HepG2 (cell line): ENCODE results near the gene SEC14L2. TPM values are rescaled to one million over a fixed set of nuclear protein-coding genes. Genes with fewer than 3 reads are reported as not detected.

Experiments
- ARID2 ChIP-seq: sonication (generic); formaldehyde crosslinking; IDR thresholded peaks from 2 replicates; pipeline ENCODE4 v1.8.1; 2022; ENCODE audit warnings: mild to moderate bottlenecking, missing genetic modification reagents, borderline replicate concordance
- FOXP1 ChIP-seq, 2 experiments: fragments of 450-650 bp in 1 of 2; IDR thresholded peaks; 2 replicates each; pipeline ENCODE4 v1.6.1; 2017 to 2018; ENCODE audit warnings: antibody characterized with exemption in 1 of 2
- GATAD2A ChIP-seq: IDR thresholded peaks from 2 replicates; pipeline ENCODE4 v1.6.1; 2016
- GFI1 ChIP-seq: sonication (generic); formaldehyde crosslinking; IDR thresholded peaks from 2 replicates; pipeline ENCODE4 v1.5.0; 2020; ENCODE audit warnings: missing genetic modification reagents, mild to moderate bottlenecking, borderline replicate concordance
- GPN1 ChIP-seq: sonication (generic); formaldehyde crosslinking; IDR thresholded peaks from 2 replicates; pipeline ENCODE4 v1.5.1; 2020; ENCODE audit warnings: missing genetic modification reagents, borderline replicate concordance
- PRPF4 ChIP-seq: fragments of 200-400 bp; formaldehyde crosslinking; IDR thresholded peaks from 2 replicates; pipeline ENCODE4 v1.6.1; 2016; ENCODE audit warnings: low read length, low read depth; ENCODE audit not compliant: poor library complexity, severe bottlenecking
- RXRB ChIP-seq: IDR thresholded peaks from 2 replicates; pipeline ENCODE4 v1.6.1; 2016; ENCODE audit warnings: borderline replicate concordance, missing genetic modification reagents, missing compliant biosample characterization
- SNAPC5 ChIP-seq: sonication (generic); formaldehyde crosslinking; IDR thresholded peaks from 2 replicates; pipeline ENCODE4 v1.8.1; 2023; ENCODE audit warnings: mild to moderate bottlenecking, missing genetic modification reagents, borderline replicate concordance
- ZNF24 ChIP-seq: fragments of 450-650 bp; IDR thresholded peaks from 2 replicates; pipeline ENCODE4 v1.6.1; 2017; ENCODE audit warnings: antibody characterized with exemption, mild to moderate bottlenecking
- ZNF343 ChIP-seq: sonication (generic); formaldehyde crosslinking; IDR thresholded peaks from 2 replicates; pipeline ENCODE4 v1.4.0; 2020; ENCODE audit warnings: mild to moderate bottlenecking, missing genetic modification reagents
- ZNF790 ChIP-seq: sonication (generic); formaldehyde crosslinking; IDR thresholded peaks from 2 replicates; pipeline ENCODE4 v1.8.0; 2022; ENCODE audit warnings: missing genetic modification reagents, mild to moderate bottlenecking, borderline replicate concordance
- ZNF841 ChIP-seq: sonication (generic); formaldehyde crosslinking; IDR thresholded peaks from 2 replicates; pipeline ENCODE4 v1.8.1; 2023; ENCODE audit warnings: missing genetic modification reagents, borderline replicate concordance
- polyA plus RNA-seq, 8 experiments: library from polyadenylated mRNA; depleted of rRNA in 3 of 8; stranded (reverse) in 7 of 8; unstranded in 1 of 8; fragments of >200 nt; fragmentation: Illumina TruSeq in 4 of 8; extraction: Trizol in 4 of 8; gene quantifications; 2 replicates each; pipeline versions ENCODE4 v1.2.1 to v1.2.3, GENCODE V29; 2011 to 2016; ENCODE audit warnings: low read depth in 4 of 8, missing spikeins in 1 of 8, mixed read lengths in 1 of 8; ENCODE audit not compliant: insufficient read depth in 1 of 8
- total RNA-seq, 5 experiments: library from RNA; depleted of rRNA; stranded (reverse); fragments of >200 nt; fragmentation: Illumina TruSeq; extraction: Trizol; gene quantifications; 2 replicates each; pipeline ENCODE4 v1.2.3, GENCODE V29; 2016; ENCODE audit warnings: low read depth in 1 of 5
- TF ChIP-seq, protein P1 (sequence below): sonication (generic); formaldehyde crosslinking; IDR thresholded peaks from 2 replicates; pipeline ENCODE4 v1.9.0; 2022; ENCODE audit warnings: low read depth, missing genetic modification reagents
- TF ChIP-seq, protein P2 (sequence below): sonication (generic); formaldehyde crosslinking; IDR thresholded peaks from 2 replicates; pipeline ENCODE4 v1.4.0; 2020; ENCODE audit warnings: mild to moderate bottlenecking, missing genetic modification reagents
- TF ChIP-seq, protein P3 (sequence below): sonication (generic); formaldehyde crosslinking; IDR thresholded peaks from 2 replicates; pipeline ENCODE4 v1.5.0; 2020; ENCODE audit warnings: missing genetic modification reagents

The SEC14L2 gene
- total and polyA plus RNA-seq, 2 of the 13 experiments (the other 11 are each of a cell fraction or from before 2014, with no cell fraction given): 4.1 to 5.1 TPM

GRCh38 chr22:30422481-30423300 is 25.9 kb downstream of the SEC14L2 start (continued):
- no peak for TF ChIP-seq GPN1
- TF ChIP-seq, protein P1, sequence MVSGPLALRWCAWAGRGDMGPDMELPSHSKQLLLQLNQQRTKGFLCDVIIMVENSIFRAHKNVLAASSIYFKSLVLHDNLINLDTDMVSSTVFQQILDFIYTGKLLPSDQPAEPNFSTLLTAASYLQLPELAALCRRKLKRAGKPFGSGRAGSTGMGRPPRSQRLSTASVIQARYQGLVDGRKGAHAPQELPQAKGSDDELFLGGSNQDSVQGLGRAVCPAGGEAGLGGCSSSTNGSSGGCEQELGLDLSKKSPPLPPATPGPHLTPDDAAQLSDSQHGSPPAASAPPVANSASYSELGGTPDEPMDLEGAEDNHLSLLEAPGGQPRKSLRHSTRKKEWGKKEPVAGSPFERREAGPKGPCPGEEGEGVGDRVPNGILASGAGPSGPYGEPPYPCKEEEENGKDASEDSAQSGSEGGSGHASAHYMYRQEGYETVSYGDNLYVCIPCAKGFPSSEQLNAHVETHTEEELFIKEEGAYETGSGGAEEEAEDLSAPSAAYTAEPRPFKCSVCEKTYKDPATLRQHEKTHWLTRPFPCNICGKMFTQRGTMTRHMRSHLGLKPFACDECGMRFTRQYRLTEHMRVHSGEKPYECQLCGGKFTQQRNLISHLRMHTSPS (CRISPR knock-in tag): 0 out of 2 replicates have a peak, but pooled peaks have one; percentile 12
- no peak for TF ChIP-seq RXRB (CRISPR knock-in tag)
- TF ChIP-seq GFI1 (CRISPR knock-in tag): no peak
- TF ChIP-seq ZNF841 (CRISPR knock-in tag): 0 out of 2 replicates have a peak, but pooled peaks have one; percentile 26
- TF ChIP-seq, protein P2, sequence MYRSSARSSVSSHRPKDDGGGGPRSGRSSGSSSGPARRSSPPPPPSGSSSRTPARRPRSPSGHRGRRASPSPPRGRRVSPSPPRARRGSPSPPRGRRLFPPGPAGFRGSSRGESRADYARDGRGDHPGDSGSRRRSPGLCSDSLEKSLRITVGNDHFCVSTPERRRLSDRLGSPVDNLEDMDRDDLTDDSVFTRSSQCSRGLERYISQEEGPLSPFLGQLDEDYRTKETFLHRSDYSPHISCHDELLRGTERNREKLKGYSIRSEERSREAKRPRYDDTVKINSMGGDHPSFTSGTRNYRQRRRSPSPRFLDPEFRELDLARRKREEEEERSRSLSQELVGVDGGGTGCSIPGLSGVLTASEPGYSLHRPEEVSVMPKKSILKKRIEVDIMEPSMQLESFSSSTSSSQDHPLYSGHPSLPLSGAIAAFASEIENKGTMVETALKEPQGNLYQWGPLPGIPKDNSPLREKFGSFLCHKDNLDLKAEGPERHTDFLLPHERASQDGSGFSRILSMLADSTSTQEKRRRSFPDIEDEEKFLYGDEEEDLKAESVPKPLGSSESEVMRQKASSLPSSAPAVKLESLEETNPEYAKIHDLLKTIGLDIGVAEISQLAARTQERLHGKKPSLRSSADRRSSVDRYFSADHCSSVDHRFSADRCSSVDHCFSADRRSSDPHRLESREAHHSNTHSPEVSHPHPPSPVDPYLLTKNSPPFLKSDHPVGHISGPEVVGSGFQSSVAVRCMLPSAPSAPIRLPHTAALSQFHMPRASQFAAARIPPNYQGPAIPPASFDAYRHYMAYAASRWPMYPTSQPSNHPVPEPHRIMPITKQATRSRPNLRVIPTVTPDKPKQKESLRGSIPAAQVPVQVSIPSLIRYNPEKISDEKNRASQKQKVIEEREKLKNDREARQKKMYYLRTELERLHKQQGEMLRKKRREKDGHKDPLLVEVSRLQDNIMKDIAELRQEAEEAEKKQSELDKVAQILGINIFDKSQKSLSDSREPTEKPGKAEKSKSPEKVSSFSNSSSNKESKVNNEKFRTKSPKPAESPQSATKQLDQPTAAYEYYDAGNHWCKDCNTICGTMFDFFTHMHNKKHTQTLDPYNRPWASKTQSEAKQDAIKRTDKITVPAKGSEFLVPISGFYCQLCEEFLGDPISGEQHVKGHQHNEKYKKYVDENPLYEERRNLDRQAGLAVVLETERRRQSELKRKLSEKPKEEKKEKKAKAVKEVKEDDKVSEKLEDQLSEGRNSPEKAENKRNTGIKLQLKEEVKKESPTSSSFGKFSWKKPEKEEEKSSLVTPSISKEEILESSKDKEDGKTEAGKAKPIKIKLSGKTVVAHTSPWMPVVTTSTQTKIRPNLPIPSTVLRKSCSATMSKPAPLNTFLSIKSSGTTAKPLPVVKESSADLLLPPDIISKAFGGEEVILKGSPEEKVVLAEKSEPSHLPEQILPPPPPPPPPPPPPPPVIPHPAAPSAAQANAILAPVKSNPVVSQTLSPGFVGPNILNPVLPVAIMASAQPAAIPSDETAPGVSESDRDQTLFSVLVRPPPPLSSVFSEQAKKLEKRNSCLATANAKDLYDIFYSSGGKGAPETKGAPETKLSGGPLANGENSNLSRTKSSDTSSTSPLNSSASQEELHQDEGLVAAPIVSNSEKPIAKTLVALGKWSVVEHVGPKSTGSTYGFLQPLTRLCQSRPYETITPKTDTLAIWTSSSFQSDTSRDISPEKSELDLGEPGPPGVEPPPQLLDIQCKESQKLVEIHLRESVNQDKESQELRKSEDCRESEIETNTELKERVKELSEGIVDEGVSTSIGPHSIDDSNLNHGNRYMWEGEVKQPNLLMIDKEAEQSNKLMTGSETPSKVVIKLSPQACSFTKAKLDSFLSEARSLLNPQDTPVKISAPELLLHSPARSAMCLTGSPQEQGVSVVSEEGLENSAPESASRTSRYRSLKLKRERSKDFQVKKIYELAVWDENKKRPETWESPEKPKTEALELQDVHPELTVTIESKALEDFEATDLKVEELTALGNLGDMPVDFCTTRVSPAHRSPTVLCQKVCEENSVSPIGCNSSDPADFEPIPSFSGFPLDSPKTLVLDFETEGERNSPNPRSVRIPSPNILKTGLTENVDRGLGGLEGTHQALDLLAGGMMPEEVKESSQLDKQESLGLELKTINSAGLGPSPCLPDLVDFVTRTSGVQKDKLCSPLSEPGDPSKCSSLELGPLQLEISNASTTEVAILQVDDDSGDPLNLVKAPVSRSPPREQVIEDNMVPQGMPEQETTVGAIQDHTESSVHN (CRISPR knock-in tag): no peak
- TF ChIP-seq SNAPC5: no peak
- TF ChIP-seq ZNF24: no peak
- TF ChIP-seq, protein P3, sequence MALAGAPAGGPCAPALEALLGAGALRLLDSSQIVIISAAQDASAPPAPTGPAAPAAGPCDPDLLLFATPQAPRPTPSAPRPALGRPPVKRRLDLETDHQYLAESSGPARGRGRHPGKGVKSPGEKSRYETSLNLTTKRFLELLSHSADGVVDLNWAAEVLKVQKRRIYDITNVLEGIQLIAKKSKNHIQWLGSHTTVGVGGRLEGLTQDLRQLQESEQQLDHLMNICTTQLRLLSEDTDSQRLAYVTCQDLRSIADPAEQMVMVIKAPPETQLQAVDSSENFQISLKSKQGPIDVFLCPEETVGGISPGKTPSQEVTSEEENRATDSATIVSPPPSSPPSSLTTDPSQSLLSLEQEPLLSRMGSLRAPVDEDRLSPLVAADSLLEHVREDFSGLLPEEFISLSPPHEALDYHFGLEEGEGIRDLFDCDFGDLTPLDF (CRISPR knock-in tag): no peak
- TF ChIP-seq ZNF790 (CRISPR knock-in tag): no peak
- 0 out of 2 replicates have a peak, but pooled peaks have one; percentile 19 for TF ChIP-seq GATAD2A (CRISPR knock-in tag)
- TF ChIP-seq ARID2: no peak
- TF ChIP-seq ZNF343: no peak
- no peak for TF ChIP-seq FOXP1 (IDR thresholded peaks at IDR 0.05)
- TF ChIP-seq FOXP1 (CRISPR knock-in tag; IDR thresholded peaks at IDR 0.05): 0 out of 2 replicates have a peak, but pooled peaks have one; percentile 20
- TF ChIP-seq PRPF4: no peak
